HepG2 (cell line): ENCODE measurements around the gene AMIGO2.

Experiments used
- CTCF ChIP-seq: sonication (generic); formaldehyde crosslinking; IDR thresholded peaks from 2 replicates; pipeline ENCODE4 v1.5.0; 2020; ENCODE audit warnings: mild to moderate bottlenecking, missing genetic modification reagents, moderate library complexity
- USF2 ChIP-seq, 2 experiments: sonication (generic) in 1 of 2; formaldehyde crosslinking in 1 of 2; IDR thresholded peaks; 2 replicates each; pipeline versions ENCODE4 v1.5.1 to v1.6.1; 2011 to 2020; ENCODE audit warnings: borderline replicate concordance in 1 of 2, low read depth in 1 of 2, low read length in 1 of 2, mild to moderate bottlenecking in 1 of 2, missing genetic modification reagents in 1 of 2, moderate library complexity in 1 of 2

- TF ChIP-seq USF2 (IDR thresholded peaks at IDR 0.05; ENCODE audit: low read depth, low read length) (no peak), USF2 (CRISPR knock-in tag; IDR thresholded peaks at IDR 0.05; ENCODE audit: borderline replicate concordance) (no peak), CTCF (no peak)
These were observed 13.3 kb downstream of the AMIGO2 start for GRCh38 chr12:47066278-47067025.
